ENCODE data around the gene COX6A1.

GRCh38 chr12:120445911-120446843, 8.3 kb downstream of the COX6A1 start, which contains the start of the genes GATC and TRIAP1:
- TF ChIP-seq CTCF (IDR thresholded peaks at IDR 0.05) = no peak
- TF ChIP-seq ZFX (IDR thresholded peaks at IDR 0.05; ENCODE audit: borderline replicate concordance) = no peak

Measured in 22Rv1 (cell line).